Activated CD4-positive, alpha-beta memory T cell treated with anti-CD3 and anti-CD28 coated beads, Interleukin-2, amount 10 ng/mL, durations not matched to agents 7 days and 5 days (primary cell): Measurements from ENCODE around the gene ZBTB38. TPM values are rescaled to one million over a fixed set of nuclear protein-coding genes. Genes with fewer than 3 reads are reported as not detected.

Experiments used
- CTCF ChIA-PET: fragments of 350-600 bp; sonication (Branson Sonifier 250); formaldehyde crosslinking; loops from one replicate; lab custom pipeline; 2021; ENCODE audit warnings: antibody characterized with exemption, inconsistent platforms; lab: Charles Lee
- POLR2A ChIA-PET: fragments of 350-600 bp; sonication (Branson Sonifier 250); formaldehyde crosslinking; loops from one replicate; lab custom pipeline; 2021; ENCODE audit warnings: antibody characterized with exemption; lab: Charles Lee
- DNase-seq: peaks from one replicate; pipeline ENCODE4 v3.0.0-alpha.2; 2020
- H3K27ac Mint-ChIP-seq: one replicate; pipeline ENCODE4 v1.8.0; 2021; ENCODE audit warnings: mild to moderate bottlenecking, mixed read lengths
- H3K27me3 Mint-ChIP-seq: one replicate; pipeline ENCODE4 v1.8.0; 2021; ENCODE audit warnings: mixed read lengths
- H3K36me3 Mint-ChIP-seq: one replicate; pipeline ENCODE4 v1.8.0; 2021; ENCODE audit warnings: low read depth, mixed read lengths
- H3K4me1 Mint-ChIP-seq: one replicate; pipeline ENCODE4 v1.8.0; 2021; ENCODE audit warnings: mixed read lengths
- H3K4me3 Mint-ChIP-seq: one replicate; pipeline ENCODE4 v1.8.0; 2021; ENCODE audit warnings: mild to moderate bottlenecking, mixed read lengths
- H3K9me3 Mint-ChIP-seq: one replicate; pipeline ENCODE4 v1.8.0; 2021; ENCODE audit warnings: mixed read lengths
- total RNA-seq, 2 experiments: library from RNA; stranded (reverse); gene quantifications; one replicate each; pipeline ENCODE4 v1.2.3, GENCODE V29; 2021

The ZBTB38 gene
- total RNA-seq, 2 experiments from 2014 or later: 36.0 to 39.6 TPM

DNA sequence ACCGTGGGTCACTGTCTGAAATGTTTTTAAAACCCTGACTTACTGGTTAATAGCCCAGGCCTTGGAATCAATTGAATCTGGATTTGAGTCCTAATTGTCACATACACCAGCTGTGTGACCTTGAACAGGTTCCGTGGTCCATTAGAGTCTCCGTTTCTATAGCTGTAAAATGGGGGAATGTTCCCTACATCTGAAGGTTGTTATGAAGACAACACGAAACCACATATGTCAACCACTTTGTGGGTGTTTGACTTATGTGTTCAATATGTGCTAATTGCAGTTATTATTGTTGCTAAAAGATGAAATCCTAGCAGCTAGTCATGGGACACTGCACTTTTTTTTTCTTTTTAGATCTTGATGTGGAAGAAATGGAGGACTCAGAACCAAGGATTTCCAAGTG is 35.3 kb downstream of the ZBTB38 start:
- no peaks in the 10 kb centered on the region for H3K27me3 Mint-ChIP-seq
- ChIA-PET CTCF (interaction anchor here (0.8 to 1.4 kb wide), 5 partner anchors 8 to 56 kb away, joined by 3 to 4 read pairs (median 3); no protein-coding TSS in a partner anchor), POLR2A (interaction anchor here (1.4 to 15.6 kb wide), 6 partner anchors 9 to 92 kb away, joined by 4 to 320 read pairs (median 8); no protein-coding TSS in a partner anchor)
- H3K36me3 Mint-ChIP-seq: peaks cover 45% of the 10 kb centered on the region
- no peaks in the 10 kb centered on the region for H3K9me3 Mint-ChIP-seq
- peak overlapping the region; percentile 27 for H3K27ac Mint-ChIP-seq
- peaks cover 69% of the 10 kb centered on the region for H3K4me1 Mint-ChIP-seq
- peak overlapping the region; percentile 84 for H3K4me3 Mint-ChIP-seq
- DNase-seq: no peak

DNA sequence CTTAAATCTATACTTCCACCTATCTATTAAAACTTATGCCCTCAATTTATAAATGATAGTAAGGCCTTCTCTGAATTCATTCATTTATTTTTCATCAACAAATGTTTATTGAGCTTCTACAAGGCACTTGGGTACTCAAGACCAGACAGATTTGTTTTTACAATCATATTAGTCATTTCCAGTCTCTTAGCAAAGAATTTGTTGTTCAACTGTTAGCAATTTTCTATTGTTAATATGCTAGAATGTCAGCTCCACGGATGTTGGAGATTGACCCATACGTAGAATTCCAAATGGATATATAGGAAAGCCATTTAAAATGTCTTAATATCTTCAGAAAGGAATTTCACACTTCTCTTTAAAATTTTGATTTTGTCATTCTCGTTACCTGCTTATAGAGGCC is 36.7 kb downstream of the ZBTB38 start:
- no peaks in the 10 kb centered on the region for H3K9me3 Mint-ChIP-seq
- ChIA-PET POLR2A (interaction anchor here (1.6 to 15.6 kb wide), 4 partner anchors 8 to 37 kb away, joined by 4 to 320 read pairs (median 24); no protein-coding TSS in a partner anchor), CTCF (interaction anchor here (0.6 to 1.3 kb wide), 4 partner anchors 18 to 93 kb away, joined by 3 to 4 read pairs (median 4); no protein-coding TSS in a partner anchor)
- no peaks in the 10 kb centered on the region for H3K27me3 Mint-ChIP-seq
- DNase-seq: no peak
- no peak overlapping the region for H3K27ac Mint-ChIP-seq
- peaks cover 72% of the 10 kb centered on the region for H3K4me1 Mint-ChIP-seq
- peaks cover 54% of the 10 kb centered on the region for H3K36me3 Mint-ChIP-seq
- no peak overlapping the region for H3K4me3 Mint-ChIP-seq

DNA sequence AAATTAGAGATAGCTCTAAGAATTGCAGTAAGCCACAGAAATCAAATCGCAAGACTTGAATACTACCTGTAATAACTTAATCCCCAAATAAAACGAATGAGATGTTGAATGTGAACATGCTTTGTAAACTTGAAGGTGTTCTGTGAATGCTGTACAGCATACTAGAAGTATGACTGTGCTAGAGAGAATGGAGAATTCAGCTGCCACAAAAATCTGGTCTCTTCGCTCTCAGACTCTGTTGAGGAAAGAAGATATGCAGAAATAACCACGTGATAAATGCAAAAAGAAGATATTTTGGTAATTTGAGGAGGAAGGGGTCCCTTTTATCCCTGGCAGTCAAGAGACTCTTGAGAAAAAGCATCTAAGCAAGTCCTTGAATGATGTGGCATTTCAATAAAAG is 37.3 kb downstream of the ZBTB38 start:
- ChIA-PET POLR2A (interaction anchor here (2.7 to 15.6 kb wide), 2 partner anchors 22 to 36 kb away, joined by 7 to 320 read pairs; no protein-coding TSS in a partner anchor), CTCF (interaction anchor here (0.9 to 1.3 kb wide), 3 partner anchors 19 to 93 kb away, joined by 3 to 4 read pairs (median 3); no protein-coding TSS in a partner anchor)
- no peak for DNase-seq
- no peaks in the 10 kb centered on the region for H3K27me3 Mint-ChIP-seq
- H3K9me3 Mint-ChIP-seq: no peaks in the 10 kb centered on the region
- H3K4me3 Mint-ChIP-seq: no peak overlapping the region
- H3K36me3 Mint-ChIP-seq: peaks cover 54% of the 10 kb centered on the region
- H3K27ac Mint-ChIP-seq: no peak overlapping the region
- H3K4me1 Mint-ChIP-seq: peaks cover 72% of the 10 kb centered on the region

DNA sequence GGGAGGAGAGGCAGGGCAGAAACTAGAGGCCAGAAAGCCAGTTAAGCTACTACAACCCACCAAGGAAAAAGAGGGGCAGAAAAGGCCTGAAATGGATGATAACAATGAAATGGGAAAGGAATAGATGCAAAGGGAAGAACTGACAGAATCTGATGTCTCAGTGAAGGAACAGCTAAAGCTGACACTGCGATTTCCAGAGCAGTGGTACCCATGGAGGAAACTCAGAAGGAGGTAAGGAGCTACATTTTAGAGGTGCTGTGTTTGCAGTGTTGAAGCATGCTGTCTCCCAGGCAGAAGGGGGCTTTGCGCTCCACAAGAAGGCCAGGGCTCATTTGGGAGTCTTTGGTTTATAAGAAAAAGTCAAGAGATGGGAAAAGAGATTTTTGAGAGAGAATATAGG is 38.0 kb downstream of the ZBTB38 start:
- POLR2A ChIA-PET: interaction anchor here (0.7 to 15.6 kb wide), 2 partner anchors 13 to 23 kb away, joined by 3 to 320 read pairs; no protein-coding TSS in a partner anchor
- Mint-ChIP-seq H3K36me3 (peaks cover 54% of the 10 kb centered on the region), H3K27ac (peak overlapping the region; percentile 2), H3K4me3 (no peak overlapping the region), H3K9me3 (no peaks in the 10 kb centered on the region), H3K4me1 (peaks cover 74% of the 10 kb centered on the region), H3K27me3 (no peaks in the 10 kb centered on the region)
- DNase-seq: no peak
- CTCF ChIA-PET: interaction anchor here (0.9 kb wide), 2 partner anchors 46 to 239 kb away, joined by 3 to 5 read pairs; no protein-coding TSS in a partner anchor

DNA sequence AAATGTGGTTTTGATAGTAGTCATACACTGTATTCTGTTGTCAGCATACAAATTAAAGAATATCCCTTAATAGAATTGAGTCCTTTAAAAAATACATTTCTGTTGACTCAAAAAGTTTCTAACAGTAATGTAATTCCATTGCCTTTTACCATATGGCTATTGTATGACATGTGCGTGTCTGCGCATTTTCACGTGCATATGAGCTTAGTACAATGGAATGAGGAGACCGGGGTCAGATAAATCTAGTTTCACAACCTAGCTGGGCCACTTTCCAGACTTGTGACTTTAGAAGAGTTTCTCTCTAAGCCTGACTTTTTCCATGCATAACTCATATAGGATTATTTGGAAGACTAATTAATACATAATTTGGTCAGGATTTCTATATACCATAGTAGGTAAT is 38.7 kb downstream of the ZBTB38 start:
- DNase-seq: no peak
- Mint-ChIP-seq H3K4me1 (peaks cover 76% of the 10 kb centered on the region), H3K9me3 (no peaks in the 10 kb centered on the region), H3K4me3 (no peak overlapping the region), H3K27me3 (no peaks in the 10 kb centered on the region), H3K36me3 (peaks cover 54% of the 10 kb centered on the region), H3K27ac (no peak overlapping the region)
- ChIA-PET POLR2A (interaction anchor here (15.6 kb wide), 1 partner anchor 23 kb away, joined by 320 read pairs; no protein-coding TSS in a partner anchor), CTCF (interaction anchor here (0.9 kb wide), 1 partner anchor 238 kb away, joined by 5 read pairs; no protein-coding TSS in a partner anchor)

DNA sequence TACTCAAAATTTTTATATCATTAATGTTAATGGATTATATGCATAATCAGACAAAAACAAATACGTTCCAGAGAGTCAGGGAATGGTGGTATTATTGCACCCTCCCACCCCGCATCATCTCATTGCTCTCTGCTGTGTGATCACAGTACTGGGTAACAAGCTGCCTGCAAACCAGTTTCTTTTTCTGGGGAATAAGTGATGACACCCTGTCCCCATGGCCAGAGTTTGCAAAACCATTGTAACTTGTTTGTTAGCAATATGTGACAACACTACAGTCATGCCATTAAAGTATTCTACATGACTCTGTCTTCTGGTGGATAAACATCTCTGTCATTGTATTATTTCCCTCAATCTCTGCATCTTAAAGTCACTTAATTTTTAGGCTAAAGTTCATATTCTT is 39.5 kb downstream of the ZBTB38 start:
- ChIA-PET POLR2A (interaction anchor here (15.6 kb wide), 1 partner anchor 24 kb away, joined by 320 read pairs; no protein-coding TSS in a partner anchor), CTCF (no interaction called here)
- Mint-ChIP-seq H3K27ac (no peak overlapping the region), H3K27me3 (no peaks in the 10 kb centered on the region), H3K36me3 (peaks cover 54% of the 10 kb centered on the region), H3K4me3 (no peak overlapping the region), H3K4me1 (peaks cover 81% of the 10 kb centered on the region), H3K9me3 (no peaks in the 10 kb centered on the region)
- DNase-seq: no peak

DNA sequence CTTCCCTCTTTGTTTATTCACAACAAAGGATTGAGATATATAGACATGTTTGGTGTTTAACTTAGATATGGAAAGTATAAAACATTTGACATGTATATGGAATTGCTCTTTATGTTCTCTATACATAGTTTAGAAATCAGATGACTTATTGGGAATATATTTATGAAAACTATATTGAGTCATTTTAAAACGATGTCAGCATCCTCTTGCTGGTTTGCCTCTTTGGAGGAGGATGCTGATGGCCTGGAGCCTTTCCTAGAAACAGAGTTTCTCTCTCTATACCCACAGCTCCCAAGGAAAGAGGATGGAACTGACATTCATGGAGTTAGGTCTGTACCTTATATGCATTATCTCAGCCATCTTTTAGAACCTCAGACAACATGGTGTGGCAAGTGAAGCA is 40.3 kb downstream of the ZBTB38 start:
- Mint-ChIP-seq H3K4me1 (peaks cover 83% of the 10 kb centered on the region), H3K27me3 (no peaks in the 10 kb centered on the region), H3K36me3 (peaks cover 57% of the 10 kb centered on the region), H3K27ac (no peak overlapping the region), H3K9me3 (no peaks in the 10 kb centered on the region), H3K4me3 (no peak overlapping the region)
- ChIA-PET POLR2A (interaction anchor here (0.7 to 15.6 kb wide), 2 partner anchors 25 to 32 kb away, joined by 3 to 320 read pairs; no protein-coding TSS in a partner anchor), CTCF (no interaction called here)
- DNase-seq: no peak

DNA sequence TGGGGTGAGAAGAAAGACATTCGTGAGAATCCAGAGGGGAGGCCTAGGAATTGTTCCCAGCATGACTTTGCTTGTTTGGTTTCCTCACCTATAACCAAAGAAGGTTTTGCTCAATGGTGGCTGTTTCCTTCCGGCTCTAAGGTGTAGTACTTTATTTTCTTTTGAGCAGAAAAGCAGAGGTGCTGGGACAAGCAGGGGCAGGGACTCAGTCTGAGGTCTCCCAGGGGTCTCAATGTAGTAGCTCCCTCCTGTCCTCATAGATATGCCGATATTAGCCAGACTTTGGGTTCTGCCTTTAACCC is 41.6 kb downstream of the ZBTB38 start:
- Mint-ChIP-seq H3K27ac (peak overlapping the region; percentile 99), H3K36me3 (peaks cover 56% of the 10 kb centered on the region), H3K4me1 (peaks cover 86% of the 10 kb centered on the region), H3K4me3 (no peak overlapping the region), H3K9me3 (no peaks in the 10 kb centered on the region), H3K27me3 (no peaks in the 10 kb centered on the region)
- no peak for DNase-seq
- ChIA-PET CTCF (interaction anchor here (1.2 to 1.4 kb wide), 2 partner anchors 22 to 25 kb away, joined by 4 to 5 read pairs; no protein-coding TSS in a partner anchor), POLR2A (interaction anchor here (0.6 to 15.6 kb wide), 4 partner anchors 7 to 40 kb away, joined by 3 to 320 read pairs (median 5); no protein-coding TSS in a partner anchor)

DNA sequence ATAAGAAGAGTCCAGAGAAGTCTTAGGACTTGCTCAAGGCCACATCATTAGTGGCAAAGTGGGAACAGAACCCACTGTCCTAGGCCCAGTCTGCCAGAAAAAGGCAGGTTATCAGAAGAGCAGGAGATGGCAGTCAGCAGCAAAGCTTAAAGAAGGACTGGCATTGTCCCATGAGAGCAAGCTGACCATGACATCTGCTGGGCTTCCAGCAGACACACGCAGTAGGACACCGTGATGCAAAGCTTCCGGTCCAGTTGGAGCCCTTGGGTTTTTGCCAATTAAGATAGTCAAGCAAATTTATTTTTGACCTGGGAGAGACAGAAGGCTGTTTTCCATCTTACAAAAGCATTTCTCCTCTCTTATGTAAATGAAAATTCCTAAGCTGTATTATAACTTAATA is 42.1 kb downstream of the ZBTB38 start:
- Mint-ChIP-seq H3K4me3 (no peak overlapping the region), H3K9me3 (no peaks in the 10 kb centered on the region), H3K4me1 (peaks cover 86% of the 10 kb centered on the region), H3K27me3 (no peaks in the 10 kb centered on the region), H3K27ac (peak overlapping the region; percentile 99), H3K36me3 (peaks cover 57% of the 10 kb centered on the region)
- DNase-seq: no peak
- ChIA-PET POLR2A (interaction anchor here (0.7 to 15.6 kb wide), 5 partner anchors 8 to 1036 kb away, joined by 3 to 320 read pairs (median 3); no protein-coding TSS in a partner anchor), CTCF (interaction anchor here (0.8 to 1.5 kb wide), 7 partner anchors 9 to 179 kb away, joined by 3 to 5 read pairs (median 4); partner anchors contain the start of gene PXYLP1)

DNA sequence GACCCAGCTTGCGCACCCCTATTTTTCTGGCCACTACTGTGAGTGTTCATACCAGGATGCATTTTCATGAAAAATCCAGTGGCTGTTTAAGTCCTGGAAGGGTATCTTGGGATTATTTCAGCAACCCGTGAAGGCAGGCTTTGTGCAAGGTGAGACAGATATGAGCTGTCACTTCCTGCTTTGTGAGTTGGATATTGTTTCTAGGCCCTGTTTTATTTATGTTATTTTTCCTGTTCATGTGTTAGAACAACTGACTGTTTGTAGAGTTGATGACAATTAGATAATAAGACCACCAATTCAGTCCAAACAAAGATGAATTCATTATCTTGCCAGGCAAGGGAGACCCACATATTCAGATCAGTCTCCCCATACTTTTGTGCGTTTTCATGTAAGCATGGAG is 42.5 kb downstream of the ZBTB38 start:
- ChIA-PET POLR2A (interaction anchor here (0.7 to 15.6 kb wide), 5 partner anchors 8 to 1036 kb away, joined by 3 to 320 read pairs (median 3); no protein-coding TSS in a partner anchor), CTCF (interaction anchor here (0.8 to 1.5 kb wide), 7 partner anchors 10 to 180 kb away, joined by 3 to 5 read pairs (median 4); partner anchors contain the start of gene PXYLP1)
- Mint-ChIP-seq H3K36me3 (peaks cover 58% of the 10 kb centered on the region), H3K27me3 (no peaks in the 10 kb centered on the region), H3K4me3 (peak overlapping the region; percentile 49), H3K9me3 (no peaks in the 10 kb centered on the region), H3K4me1 (peaks cover 82% of the 10 kb centered on the region), H3K27ac (peak overlapping the region; percentile 99)
- no peak for DNase-seq

DNA sequence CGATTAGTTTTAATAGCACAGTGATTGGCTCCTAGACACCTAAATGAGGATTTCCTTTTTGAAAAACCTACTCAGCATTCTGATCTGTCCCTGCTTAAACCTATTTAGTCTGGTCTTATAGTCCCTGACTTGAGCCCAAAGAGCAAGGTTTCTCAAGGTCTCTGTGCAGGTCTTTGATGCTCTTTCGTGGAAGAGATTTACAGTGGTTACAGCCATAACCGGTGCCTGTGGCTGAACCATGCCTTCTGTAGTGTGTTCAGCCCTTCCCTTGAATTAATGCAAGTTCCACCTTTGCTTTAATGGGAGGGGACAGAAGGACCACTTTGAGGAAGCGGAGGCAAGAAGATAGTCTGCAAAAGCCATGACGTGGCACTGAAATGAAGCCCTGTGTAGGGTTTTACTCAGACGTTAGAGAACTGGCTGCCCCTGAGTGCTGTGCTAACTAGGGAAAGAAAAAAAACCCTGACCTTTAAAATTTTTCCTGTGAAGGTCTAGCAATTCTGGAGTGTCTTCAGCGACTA is 43.0 kb downstream of the ZBTB38 start:
- POLR2A ChIA-PET: interaction anchor here (0.6 to 15.6 kb wide), 12 partner anchors 8 to 1174 kb away, joined by 3 to 320 read pairs (median 7); no protein-coding TSS in a partner anchor
- H3K36me3 Mint-ChIP-seq: peaks cover 57% of the 10 kb centered on the region
- H3K27ac Mint-ChIP-seq: peak overlapping the region; percentile 99
- H3K27me3 Mint-ChIP-seq: no peaks in the 10 kb centered on the region
- peak; percentile 52 for DNase-seq
- CTCF ChIA-PET: interaction anchor here (0.8 to 2.3 kb wide), 14 partner anchors 8 to 180 kb away, joined by 3 to 10 read pairs (median 4); partner anchors contain the start of gene PXYLP1
- H3K4me1 Mint-ChIP-seq: peaks cover 78% of the 10 kb centered on the region
- H3K4me3 Mint-ChIP-seq: peak overlapping the region; percentile 49
- no peaks in the 10 kb centered on the region for H3K9me3 Mint-ChIP-seq

DNA sequence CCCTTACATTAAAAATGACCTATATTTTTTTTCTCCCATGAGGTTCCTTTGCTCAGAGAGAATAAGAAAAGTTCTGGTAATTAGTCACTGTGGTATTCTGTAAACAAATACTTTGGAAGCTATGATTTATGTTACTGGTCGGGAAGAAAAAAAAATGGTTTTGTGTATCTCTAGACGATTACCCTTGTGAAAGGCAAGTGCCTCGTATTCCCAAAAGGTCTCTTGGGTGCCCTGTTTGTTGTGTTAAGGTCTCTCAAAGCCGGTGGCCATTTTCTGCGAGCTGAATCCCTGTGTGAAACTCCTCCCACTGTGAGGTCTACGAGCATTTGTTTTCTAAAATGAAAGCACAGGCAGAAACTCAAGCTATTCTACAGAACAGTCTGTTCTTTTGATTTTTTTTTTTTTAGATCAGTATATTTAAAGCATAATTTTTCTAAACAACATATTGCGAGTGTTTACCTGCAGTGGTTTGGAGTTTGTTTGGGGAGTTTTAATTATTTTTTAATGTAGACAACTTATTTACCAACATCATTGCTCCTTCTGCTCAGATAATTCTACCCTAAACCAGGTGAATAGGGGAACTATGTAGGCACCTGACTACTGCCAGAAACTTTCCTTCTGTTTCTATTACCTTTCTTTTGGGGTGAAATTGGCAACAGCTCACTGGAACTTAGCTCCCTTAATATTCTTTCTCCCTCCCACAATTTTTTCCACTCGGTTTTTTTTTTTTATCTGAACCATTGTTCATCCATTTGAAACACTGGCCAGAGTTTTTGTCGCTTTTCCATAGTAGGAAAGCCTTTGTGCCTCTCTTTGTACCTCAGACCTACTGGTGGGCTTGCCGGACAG is 44.0 kb downstream of the ZBTB38 start:
- Mint-ChIP-seq H3K36me3 (peaks cover 58% of the 10 kb centered on the region), H3K4me1 (peaks cover 72% of the 10 kb centered on the region), H3K4me3 (peak overlapping the region; percentile 78), H3K27ac (peak overlapping the region; percentile 99), H3K27me3 (no peaks in the 10 kb centered on the region), H3K9me3 (no peaks in the 10 kb centered on the region)
- POLR2A ChIA-PET: interaction anchor here (0.5 to 15.6 kb wide), 18 partner anchors 9 to 1173 kb away, joined by 3 to 320 read pairs (median 5); partner anchors contain the start of gene PXYLP1
- CTCF ChIA-PET: interaction anchor here (0.7 to 2.4 kb wide), 23 partner anchors 9 to 859 kb away, joined by 3 to 11 read pairs (median 4); partner anchors contain the start of gene PXYLP1
- DNase-seq: peak; percentile 69
